GM12878 (cell line): ENCODE measurements around the gene ADGRD1. TPM values are rescaled to one million over a fixed set of nuclear protein-coding genes. Genes with fewer than 3 reads are reported as not detected.
A peak's percentile ranks its signal among the peaks of the same experiment; 100 is the strongest.
"Not testable (repeated sequence)": the region's sequence is repeated elsewhere in the genome, so short reads cannot be mapped to it uniquely, and the experiment has no call there.

Source experiments
- ATAC-seq: fragments of 200-7000 bp; cut with Tn5 transposase; 3 replicates; pipeline ENCODE4 v1.9.1; 2020; ENCODE audit warnings: mild to moderate bottlenecking, moderate library complexity
- BruUV-seq: library from RNA; stranded (reverse); fragments of 400-500 nt; replicated peaks from 2 replicates; lab custom pipeline; 2021; lab: Mats Ljungman, UMichigan
- CTCF ChIA-PET: fragments of 300-600 bp; sonication (Branson Sonifier 250); formaldehyde crosslinking; extraction: SDS; loops from one replicate; lab custom pipeline; 2021; ENCODE audit warnings: inconsistent platforms; lab: Yijun Ruan, JAX
- POLR2A ChIA-PET: fragments of 350-600 bp; formaldehyde crosslinking; extraction: SDS; loops from one replicate; lab custom pipeline; 2021; ENCODE audit warnings: inconsistent platforms; lab: Charles Lee
- RAD21 ChIA-PET: fragments of 300-600 bp; sonication (Branson Sonifier 250); formaldehyde crosslinking; loops from one replicate; lab custom pipeline; 2023; ENCODE audit warnings: antibody characterized with exemption; ENCODE audit not compliant: unreplicated experiment; lab: Charles Lee
- SMC1A ChIA-PET: fragments of 300-600 bp; sonication (Branson Sonifier 250); formaldehyde crosslinking; loops from one replicate; lab custom pipeline; 2023; ENCODE audit not compliant: unreplicated experiment, uncharacterized antibody; lab: Charles Lee
- DNase-seq: peaks from one replicate; pipeline ENCODE4 v3.0.0-alpha.2; 2011; ENCODE audit warnings: low read depth, low spot score
- FAIRE-seq: peaks from 3 replicates; lab custom pipeline; 2011; peaks lifted over from hg19 to GRCh38; lab: Jason Lieb, UNC
- H2AFZ ChIP-seq: 2 replicates; pipeline ENCODE4 v1.6.0; 2011; ENCODE audit warnings: low read depth, low read length, control low read depth; ENCODE audit not compliant: control insufficient read depth
- H3K27ac ChIP-seq: 2 replicates; pipeline ENCODE4 v1.5.1; 2011; ENCODE audit warnings: control low read depth; ENCODE audit not compliant: control insufficient read depth, insufficient read depth
- H3K27me3 ChIP-seq, 2 experiments: replicated peaks in 1 of 2; 2 replicates each; pipeline versions ENCODE4 v1.6.0 to v1.6.1; 2011; ENCODE audit warnings: low read length in 1 of 2; ENCODE audit not compliant: control insufficient read depth in 2 of 2, insufficient read depth in 2 of 2
- H3K36me3 ChIP-seq, 2 experiments: 2 replicates each; pipeline ENCODE4 v1.5.1; 2011; ENCODE audit warnings: low read length in 1 of 2; ENCODE audit not compliant: control insufficient read depth in 2 of 2, insufficient read depth in 2 of 2
- H3K4me1 ChIP-seq: 2 replicates; pipeline ENCODE4 v1.6.1; 2011; ENCODE audit warnings: mild to moderate bottlenecking, low read length, moderate library complexity, mixed read lengths; ENCODE audit not compliant: control insufficient read depth, insufficient read depth
- H3K4me2 ChIP-seq: 2 replicates; pipeline ENCODE4 v1.6.0; 2011; ENCODE audit warnings: control low read depth; ENCODE audit not compliant: control insufficient read depth, insufficient read depth
- H3K4me3 ChIP-seq: fragments of 200-600 bp; sonication (generic); 2 replicates; pipeline ENCODE4 v1.5.1; 2016
- H3K79me2 ChIP-seq: 2 replicates; pipeline ENCODE4 v1.6.0; 2011; ENCODE audit warnings: low read length; ENCODE audit not compliant: control insufficient read depth, insufficient read depth
- H3K9ac ChIP-seq: 2 replicates; pipeline ENCODE4 v1.8.0; 2011; ENCODE audit warnings: low read length, control low read depth, mixed read lengths; ENCODE audit not compliant: control insufficient read depth, insufficient read depth
- H3K9me3 ChIP-seq: replicated peaks from 3 replicates; pipeline ENCODE4 v1.5.1; 2011; ENCODE audit warnings: mild to moderate bottlenecking, low read length; ENCODE audit not compliant: control insufficient read depth, insufficient read depth
- H4K20me1 ChIP-seq: 2 replicates; pipeline ENCODE4 v1.6.0; 2011; ENCODE audit not compliant: control insufficient read depth, insufficient read depth
- BCL3 ChIP-seq: IDR thresholded peaks from 2 replicates; pipeline ENCODE4 v1.6.1; 2011; ENCODE audit warnings: borderline replicate concordance, low read depth, mild to moderate bottlenecking, moderate library complexity, low read length; ENCODE audit not compliant: insufficient read depth, poor library complexity, severe bottlenecking
- RAD51 ChIP-seq: fragments of 450-650 bp; IDR thresholded peaks from 2 replicates; pipeline ENCODE4 v1.6.1; 2016; ENCODE audit warnings: moderate library complexity, mild to moderate bottlenecking, inconsistent platforms
- WGBS: methylation state at CpG from one replicate; pipeline ENCODE4 v1.1.6; 2016; ENCODE audit warnings: low lambda C conversion rate; ENCODE audit not compliant: insufficient replicate concordance, insufficient coverage; ENCODE audit errors: missing lambda C conversion rate; 5-methylcytosine and 5-hydroxymethylcytosine counted together
- in situ Hi-C: fragments of 300-500 bp; cut with MboI; formaldehyde crosslinking; loops from 9 replicates; pipeline ENCODE4 v1.14.3; 2018; ENCODE audit warnings: mixed read lengths
- intact Hi-C: fragments of 100-400 bp; cut with micrococcal nuclease; formaldehyde crosslinking; loops from one replicate; pipeline ENCODE4 v1.14.2; 2022; ENCODE audit not compliant: unreplicated experiment
- polyA plus RNA-seq, 11 experiments: library from polyadenylated mRNA; depleted of rRNA in 4 of 11; unstranded in 6 of 11; stranded (reverse) in 5 of 11; fragments of >200 nt; fragmentation: Nextera tagmentation in 4 of 11; fragmentation: Illumina TruSeq in 1 of 11; extraction: Ambion mirVana in 4 of 11; extraction: Trizol in 1 of 11; gene quantifications; 1 replicate in 1 of 11; 2 replicates in 10 of 11; pipeline versions ENCODE4 v1.2.1 to v1.2.3, GENCODE V29; 2011 to 2016; ENCODE audit warnings: inconsistent platforms in 2 of 11, missing spikeins in 2 of 11, low read depth in 1 of 11
- total RNA-seq, 4 experiments: library from RNA; depleted of rRNA in 3 of 4; stranded (reverse); fragments of >200 nt in 3 of 4; fragmentation: Illumina TruSeq in 1 of 4; extraction: Trizol in 1 of 4; gene quantifications; 2 replicates each; pipeline versions ENCODE4 v1.2.1 to v1.2.3, GENCODE V29; 2013 to 2021
- TF ChIP-seq, protein P1 (sequence below): fragments of 450-650 bp; IDR thresholded peaks from 2 replicates; pipeline ENCODE4 v1.6.1; 2016; ENCODE audit warnings: mild to moderate bottlenecking
- TF ChIP-seq, protein P2 (sequence below): IDR thresholded peaks from 2 replicates; pipeline ENCODE4 v1.6.1; 2011; ENCODE audit warnings: mild to moderate bottlenecking, low read depth, low read length, moderate library complexity; ENCODE audit not compliant: insufficient replicate concordance

Gene ADGRD1
- total and polyA plus RNA-seq, 10 of the 15 experiments (the other 5 are each of a cell fraction or from before 2014, with no cell fraction given) = 0.15 to 12.7 (median 1.2) TPM

- H3K9me3 ChIP-seq, RAD21 ChIA-PET, H3K79me2 ChIP-seq, H3K9ac ChIP-seq, H3K4me2 ChIP-seq, ATAC-seq, in situ Hi-C loops, H4K20me1 ChIP-seq, FAIRE-seq, DNase-seq, H3K27ac ChIP-seq, H3K36me3 ChIP-seq, H3K4me1 ChIP-seq, H2AFZ ChIP-seq, BruUV-seq, H3K27me3 ChIP-seq, intact Hi-C loops, H3K4me3 ChIP-seq: not testable (repeated sequence)
- TF ChIP-seq, protein P1, sequence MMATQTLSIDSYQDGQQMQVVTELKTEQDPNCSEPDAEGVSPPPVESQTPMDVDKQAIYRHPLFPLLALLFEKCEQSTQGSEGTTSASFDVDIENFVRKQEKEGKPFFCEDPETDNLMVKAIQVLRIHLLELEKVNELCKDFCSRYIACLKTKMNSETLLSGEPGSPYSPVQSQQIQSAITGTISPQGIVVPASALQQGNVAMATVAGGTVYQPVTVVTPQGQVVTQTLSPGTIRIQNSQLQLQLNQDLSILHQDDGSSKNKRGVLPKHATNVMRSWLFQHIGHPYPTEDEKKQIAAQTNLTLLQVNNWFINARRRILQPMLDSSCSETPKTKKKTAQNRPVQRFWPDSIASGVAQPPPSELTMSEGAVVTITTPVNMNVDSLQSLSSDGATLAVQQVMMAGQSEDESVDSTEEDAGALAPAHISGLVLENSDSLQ = peak; percentile 56; the same call in 1 of the 2 replicates
- TF ChIP-seq, protein P2, sequence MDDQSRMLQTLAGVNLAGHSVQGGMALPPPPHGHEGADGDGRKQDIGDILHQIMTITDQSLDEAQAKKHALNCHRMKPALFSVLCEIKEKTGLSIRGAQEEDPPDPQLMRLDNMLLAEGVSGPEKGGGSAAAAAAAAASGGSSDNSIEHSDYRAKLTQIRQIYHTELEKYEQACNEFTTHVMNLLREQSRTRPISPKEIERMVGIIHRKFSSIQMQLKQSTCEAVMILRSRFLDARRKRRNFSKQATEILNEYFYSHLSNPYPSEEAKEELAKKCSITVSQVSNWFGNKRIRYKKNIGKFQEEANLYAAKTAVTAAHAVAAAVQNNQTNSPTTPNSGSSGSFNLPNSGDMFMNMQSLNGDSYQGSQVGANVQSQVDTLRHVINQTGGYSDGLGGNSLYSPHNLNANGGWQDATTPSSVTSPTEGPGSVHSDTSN = peak; percentile 64
- WGBS = 76% methylated on average over 18 of the region's 20 CpGs
- CTCF ChIA-PET = interaction anchor here (5.3 kb wide), 1 partner anchor 24 kb away, joined by 42 read pairs; no protein-coding TSS in a partner anchor
- POLR2A ChIA-PET = interaction anchor here (0.6 kb wide), 1 partner anchor 23 kb away, joined by 3 read pairs; no protein-coding TSS in a partner anchor
- SMC1A ChIA-PET = interaction anchor here (3.3 kb wide), 1 partner anchor 24 kb away, joined by 17 read pairs; no protein-coding TSS in a partner anchor
These were observed 175.4 kb downstream of the ADGRD1 start for GRCh38 chr12:131128966-131129619.

GRCh38 chr12:131129839-131130238 lies 176.1 kb downstream of the ADGRD1 start:
- ATAC-seq (no peak), FAIRE-seq (no peak)
- intact Hi-C loops = loop anchor here (5.0 kb wide), 2 partner anchors 303 to 368 kb away; no protein-coding TSS in a partner anchor
- BruUV-seq = no TSS peak
- ChIA-PET RAD21 (no interaction called here), POLR2A (no interaction called here)
- in situ Hi-C loops = no loop called here
- WGBS = 26% methylated on average over 11 of the region's 11 CpGs
- no peaks in the 10 kb centered on the region for H3K36me3 ChIP-seq
- no peaks in the 10 kb centered on the region for H3K79me2 ChIP-seq
- H2AFZ ChIP-seq = no peak overlapping the region
- TF ChIP-seq RAD51 = no peak
- peak; percentile 55 for TF ChIP-seq BCL3
- TF ChIP-seq, all 136 proteins: peak for 1
- Histone ChIP-seq H3K27ac (no peak overlapping the region), H3K9ac (no peak overlapping the region), H3K4me1 (no peaks in the 10 kb centered on the region), H3K27me3 (no peaks in the 10 kb centered on the region), H3K4me2 (no peak overlapping the region), H3K9me3 (no peaks in the 10 kb centered on the region), H3K4me3 (no peak overlapping the region), H4K20me1 (no peaks in the 10 kb centered on the region)
- ChIA-PET SMC1A (interaction anchor here (6.5 kb wide), 1 partner anchor 25 kb away, joined by 86 read pairs; no protein-coding TSS in a partner anchor), CTCF (interaction anchor here (6.2 kb wide), 1 partner anchor 24 kb away, joined by 198 read pairs; no protein-coding TSS in a partner anchor)
- DNase-seq = no peak
